Measurements from ENCODE around the gene F7.
"Not testable (repeated sequence)": the region's sequence is repeated elsewhere in the genome, so short reads cannot be mapped to it uniquely, and the experiment has no call there.

Gene F7

DNA sequence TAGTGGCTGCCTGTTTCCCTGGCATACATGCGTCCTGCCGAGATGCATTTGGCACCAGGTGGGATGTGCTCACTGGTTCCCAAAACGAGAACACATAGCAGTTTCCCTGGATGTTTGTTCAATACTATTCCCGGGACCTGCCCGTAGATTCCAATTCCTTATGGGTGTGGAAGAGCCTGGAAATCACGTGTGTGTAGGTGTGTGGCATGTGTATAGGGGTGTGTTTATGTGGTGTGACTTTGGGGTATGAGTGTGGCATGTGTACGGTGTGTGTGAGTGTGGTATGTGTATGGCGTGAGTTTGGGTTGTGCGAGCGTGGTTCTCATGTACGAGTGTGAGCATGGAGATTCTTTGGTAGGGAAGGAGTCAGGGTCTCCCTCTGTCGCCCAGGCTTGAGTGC is 2.9 kb upstream of the F7 start:
- no peak for DNase-seq

GRCh38 chr13:113103646-113104045 is 1.9 kb upstream of the F7 start:
- DNase-seq: no peak

DNA sequence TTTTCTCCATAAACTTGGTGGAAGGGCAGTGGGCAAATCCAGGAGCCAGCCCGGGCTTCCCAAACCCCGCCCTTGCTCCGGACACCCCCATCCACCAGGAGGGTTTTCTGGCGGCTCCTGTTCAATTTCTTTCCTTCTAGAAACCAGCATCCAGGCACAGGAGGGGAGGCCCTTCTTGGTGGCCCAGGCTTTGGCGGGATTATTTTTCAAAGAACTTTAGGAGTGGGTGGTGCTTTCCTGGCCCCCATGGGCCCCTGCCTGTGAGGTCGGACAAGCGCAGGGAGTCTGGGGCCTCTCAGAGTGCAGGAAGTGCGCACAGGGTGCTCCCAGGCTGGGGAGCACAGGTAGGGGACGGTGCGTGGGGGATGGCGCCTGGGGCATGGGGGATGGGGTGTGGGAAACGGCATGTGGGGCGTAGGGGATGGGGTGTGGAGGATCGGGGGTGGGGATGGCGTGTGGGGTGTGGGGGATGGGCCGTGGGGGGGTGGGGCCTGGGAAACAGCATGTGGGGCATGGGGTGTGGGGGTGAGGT is 396 bp downstream of the F7 start:
- DNase-seq: no peak

GRCh38 chr13:113106711-113107351 is 1.2 kb downstream of the F7 start:
- DNase-seq: no peak

DNA sequence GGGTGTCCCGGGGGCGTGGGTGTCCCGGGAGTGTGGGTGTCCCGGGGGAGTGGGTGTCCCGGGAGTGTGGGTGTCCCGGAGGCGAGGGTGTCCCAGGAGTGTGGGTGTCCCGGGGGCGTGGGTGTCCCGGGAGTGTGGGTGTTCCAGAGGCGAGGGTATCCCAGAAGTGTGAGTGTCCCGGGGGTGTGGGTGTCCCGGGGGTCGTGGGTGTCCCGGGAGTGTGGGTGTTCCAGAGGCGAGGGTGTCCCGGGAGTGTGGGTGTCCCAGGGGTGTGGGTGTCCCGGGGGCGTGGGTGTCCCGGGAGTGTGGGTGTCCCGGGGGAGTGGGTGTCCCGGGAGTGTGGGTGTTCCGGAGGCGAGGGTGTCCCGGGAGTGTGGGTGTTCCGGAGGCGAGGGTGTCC is 2.9 kb downstream of the F7 start:
- DNase-seq: not testable (repeated sequence)

GRCh38 chr13:113109151-113110047 is 3.8 kb downstream of the F7 start:
- DNase-seq: peak; percentile 56

DNA sequence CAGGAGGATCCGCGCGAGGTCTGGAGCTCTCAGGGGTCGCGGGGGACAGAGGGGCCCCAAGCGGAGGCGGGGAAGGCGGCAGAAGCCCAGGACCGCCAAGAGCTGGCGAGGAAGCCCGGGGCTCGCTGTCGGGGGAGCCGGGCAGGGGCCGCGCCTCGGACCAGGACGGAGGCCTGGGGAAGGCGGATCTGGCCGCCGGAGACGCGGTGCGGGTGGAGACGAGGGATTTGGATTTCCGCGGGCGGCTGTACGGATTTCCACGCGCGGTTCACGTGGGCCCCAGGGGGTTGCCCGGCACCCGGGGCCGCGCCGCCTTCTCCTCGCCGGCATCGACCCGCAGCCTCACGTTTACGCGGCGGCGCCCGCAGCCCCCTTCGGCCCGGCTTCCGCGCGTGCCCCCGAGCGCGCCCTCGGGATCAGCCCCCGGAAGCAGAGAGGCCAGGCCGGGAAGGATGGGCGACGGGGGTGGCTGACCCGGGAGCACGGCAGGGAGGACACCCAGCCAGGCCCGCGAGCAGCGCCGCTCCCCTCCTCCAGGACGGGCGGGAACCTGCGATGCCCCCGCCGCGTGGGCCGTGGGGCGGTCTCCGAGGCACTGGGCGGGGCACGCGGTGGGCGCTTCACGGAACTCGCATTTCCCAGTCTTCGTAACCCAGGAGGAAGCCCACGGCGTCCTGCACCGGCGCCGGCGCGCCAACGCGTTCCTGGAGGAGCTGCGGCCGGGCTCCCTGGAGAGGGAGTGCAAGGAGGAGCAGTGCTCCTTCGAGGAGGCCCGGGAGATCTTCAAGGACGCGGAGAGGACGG is 4.7 kb downstream of the F7 start:
- DNase-seq: peak; percentile 73

DNA sequence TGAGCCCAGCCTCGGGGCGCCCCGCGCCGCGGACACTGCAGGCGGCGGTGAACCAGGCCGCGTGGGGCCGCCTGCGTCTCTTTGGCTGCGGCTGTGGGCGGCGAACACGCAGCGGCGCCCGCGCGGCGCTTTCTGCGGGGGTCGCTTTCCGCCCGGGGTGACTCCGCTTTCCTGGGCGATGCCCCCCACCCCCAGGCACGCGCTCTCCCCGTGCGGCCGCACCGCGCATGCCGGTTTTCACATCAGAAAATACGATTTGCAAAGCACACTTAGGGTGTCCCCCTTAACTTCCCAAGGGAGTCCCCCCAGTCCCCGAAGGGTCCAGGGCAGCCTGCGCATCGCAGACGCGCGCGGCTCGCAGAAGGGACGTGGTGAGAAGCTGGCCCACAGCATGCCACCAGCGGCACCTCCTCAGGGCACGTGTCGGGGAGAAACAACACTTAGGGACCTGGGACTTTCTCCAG is 5.3 kb downstream of the F7 start:
- DNase-seq: no peak

- not testable (repeated sequence) for DNase-seq
These were observed 6.2 kb downstream of the F7 start for GRCh38 chr13:113111821-113112220.

GRCh38 chr13:113112475-113112874 is 6.9 kb downstream of the F7 start:
- DNase-seq: not testable (repeated sequence)

DNA sequence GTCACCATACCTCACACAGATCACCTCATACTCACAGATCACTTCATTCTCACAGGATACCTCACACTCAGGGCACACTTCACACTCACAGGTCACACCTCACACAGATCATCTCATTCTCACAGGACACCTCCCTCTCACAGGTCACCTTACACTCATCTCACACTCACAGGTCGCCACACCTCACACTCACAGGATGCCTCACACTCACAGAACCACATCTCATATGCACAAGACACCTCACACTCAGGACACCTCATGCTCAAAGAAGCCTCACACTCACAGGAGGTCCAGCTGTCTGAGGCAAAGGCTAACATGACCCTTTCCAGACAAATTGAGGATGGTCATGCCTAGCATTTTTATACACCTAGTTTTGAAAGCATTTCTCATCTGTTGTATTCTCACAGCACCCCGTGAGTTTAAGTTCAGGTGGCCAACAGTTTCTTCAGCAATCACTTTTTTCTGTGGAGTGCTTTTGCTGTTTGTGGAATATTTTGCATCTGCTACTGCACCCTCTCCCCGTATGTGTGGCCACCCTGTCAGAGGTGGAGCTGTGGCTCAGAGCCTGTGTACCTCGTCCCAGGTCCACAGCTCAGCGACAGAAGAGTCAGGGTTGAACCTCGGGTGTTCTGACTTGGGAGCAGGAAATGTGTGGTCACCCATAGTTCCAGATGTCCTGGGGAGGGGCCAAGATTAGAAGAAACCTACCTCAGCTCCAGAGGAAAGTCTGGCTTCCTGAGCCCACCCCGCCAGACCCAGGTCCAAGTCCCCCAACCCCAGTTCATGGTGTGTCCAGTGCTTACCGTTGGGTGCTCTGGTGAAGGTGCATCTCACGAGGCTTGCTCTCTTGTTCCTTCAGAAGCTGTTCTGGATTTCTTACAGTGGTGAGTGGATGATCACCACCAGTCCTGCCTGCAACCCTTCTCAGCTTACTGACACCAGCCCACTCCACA is 7.6 kb downstream of the F7 start:
- no peak for DNase-seq

GRCh38 chr13:113113846-113114271 is 8.3 kb downstream of the F7 start:
- no peak for DNase-seq

DNA sequence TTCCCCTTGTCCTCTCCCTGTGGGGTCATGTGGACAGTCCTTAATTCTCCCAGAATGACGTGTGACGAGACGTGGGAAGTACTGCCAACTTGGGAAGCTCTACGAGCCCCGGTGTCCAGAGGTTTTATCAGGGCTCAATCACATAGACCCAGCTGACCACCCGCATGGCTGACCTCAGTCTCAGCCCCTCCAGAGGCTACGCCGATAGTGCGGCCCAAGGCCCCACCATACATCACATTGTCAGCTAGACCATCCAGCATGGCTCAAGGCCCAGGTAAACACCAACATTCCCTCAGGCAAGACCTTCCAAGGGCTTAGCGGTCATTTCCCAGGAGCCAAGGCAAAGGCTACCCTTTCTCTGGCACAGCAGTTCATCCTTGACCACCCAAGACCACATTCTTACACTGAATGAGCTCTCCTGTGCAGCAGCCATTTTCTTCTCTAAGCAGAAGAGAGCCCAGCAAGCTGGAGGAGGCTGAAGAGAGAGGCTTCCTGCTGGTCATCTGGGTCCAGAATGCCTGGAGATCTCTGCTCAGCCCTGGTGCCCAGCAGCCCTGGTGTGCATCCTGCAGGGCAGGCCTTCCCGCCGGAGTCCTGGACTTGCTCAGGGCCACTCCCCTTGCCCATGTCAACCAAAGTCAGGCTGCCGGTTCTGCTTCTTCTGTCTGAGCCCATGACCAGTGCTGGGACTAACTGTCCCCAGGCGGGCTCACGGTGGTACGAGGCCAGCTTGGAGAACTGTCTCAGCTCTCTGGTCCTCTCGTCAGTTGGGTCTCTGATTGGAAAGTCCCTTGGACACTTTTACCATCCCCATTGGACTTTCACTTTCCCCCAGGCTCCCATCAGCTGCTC is 9.1 kb downstream of the F7 start:
- DNase-seq: no peak

GRCh38 chr13:113115363-113116205 is 10.0 kb downstream of the F7 start:
- DNase-seq: no peak

DNA sequence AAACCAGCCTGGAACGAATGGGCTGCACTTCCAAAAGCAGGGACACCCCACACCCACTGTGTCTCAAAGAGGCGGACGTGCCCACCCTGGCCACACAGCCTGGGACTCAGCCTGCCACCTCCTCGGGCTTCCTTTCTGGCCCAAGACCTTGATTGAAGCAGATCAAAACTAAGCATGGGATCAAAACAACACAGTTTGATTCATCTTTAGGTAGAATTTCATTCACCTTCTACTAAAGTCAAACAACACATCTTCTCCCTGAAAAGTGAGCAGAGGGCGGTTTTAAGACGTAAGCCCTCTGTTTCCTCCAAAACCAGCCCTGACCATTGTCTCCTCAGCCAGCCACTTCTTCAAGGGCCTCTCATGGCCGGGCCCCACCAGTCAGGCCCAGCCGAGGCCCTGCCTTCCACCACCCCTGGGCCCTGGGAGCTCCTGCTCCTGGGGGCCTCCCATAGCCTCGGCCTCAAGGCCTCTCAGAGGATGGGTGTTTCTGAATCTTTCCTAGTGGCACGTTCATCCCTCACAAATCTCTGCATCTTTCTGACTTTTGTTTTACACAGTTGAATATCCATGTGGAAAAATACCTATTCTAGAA is 10.7 kb downstream of the F7 start:
- no peak for DNase-seq

- no peak for DNase-seq
These were observed 11.3 kb downstream of the F7 start for GRCh38 chr13:113116871-113117271.

DNA sequence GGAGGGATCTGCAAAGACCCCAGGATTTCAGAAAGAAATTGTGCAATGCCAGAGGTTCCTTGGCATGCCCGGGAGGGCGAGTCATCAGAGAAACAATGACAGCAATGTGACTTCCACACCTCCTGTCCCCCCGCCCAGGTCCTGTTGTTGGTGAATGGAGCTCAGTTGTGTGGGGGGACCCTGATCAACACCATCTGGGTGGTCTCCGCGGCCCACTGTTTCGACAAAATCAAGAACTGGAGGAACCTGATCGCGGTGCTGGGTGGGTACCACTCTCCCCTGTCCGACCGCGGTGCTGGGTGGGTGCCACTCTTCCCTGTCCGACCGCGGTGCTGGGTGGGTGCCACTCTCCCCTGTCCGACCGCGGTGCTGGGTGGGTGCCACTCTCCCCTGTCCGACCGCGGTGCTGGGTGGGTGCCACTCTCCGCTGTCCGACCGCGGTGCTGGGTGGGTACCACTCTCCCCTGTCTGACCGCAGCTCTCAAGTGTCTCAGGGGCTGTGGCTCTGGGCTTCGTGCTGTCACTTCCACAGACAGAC is 11.8 kb downstream of the F7 start:
- DNase-seq: no peak

DNA sequence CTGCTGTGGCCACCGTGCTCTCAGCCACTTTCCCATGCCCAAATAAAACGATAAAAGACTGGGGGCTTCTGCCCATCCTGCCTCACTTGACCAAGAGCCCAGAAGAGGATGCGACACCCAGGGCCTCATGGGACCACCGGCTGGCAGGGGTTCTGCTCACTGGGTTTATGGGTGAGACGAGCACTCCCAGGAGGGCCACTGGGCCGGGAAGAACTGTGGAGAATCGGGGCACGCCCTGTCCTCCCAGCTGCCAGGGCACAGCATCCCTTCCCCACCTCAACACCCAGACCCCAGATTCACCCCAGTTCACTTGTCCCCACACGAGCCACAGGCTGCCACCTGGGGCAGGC is 12.3 kb downstream of the F7 start:
- no peak for DNase-seq

All from right kidney (tissue), 1 donor.